ENCODE measurements around the gene CHL1.

The CHL1 gene

GRCh38 chr3:385151-385550, 188.6 kb downstream of the CHL1 start:
- H3K27ac ChIP-seq (ENCODE audit: low read depth, low read length), result no peak overlapping the region
- no peaks in the 10 kb centered on the region for H3K9me2 ChIP-seq (replicated peaks; ENCODE audit: control insufficient read depth, low read length)
- H3K4me1 ChIP-seq (ENCODE audit: control insufficient read depth, low read length), result no peaks in the 10 kb centered on the region
- H3F3A ChIP-seq (ENCODE audit: control insufficient read depth, insufficient read depth), result no peaks in the 10 kb centered on the region
- H3K36me3 ChIP-seq (ENCODE audit: control insufficient read depth, low read length), result no peaks in the 10 kb centered on the region
- H3K9me3 ChIP-seq (ENCODE audit: control insufficient read depth, insufficient read depth, low read length), result no peaks in the 10 kb centered on the region
- no peaks in the 10 kb centered on the region for H4K20me1 ChIP-seq (ENCODE audit: control insufficient read depth, insufficient read depth, low read depth, low read length)
- TF ChIP-seq CTCF (IDR thresholded peaks at IDR 0.05; ENCODE audit: low read depth, low read length, poor library complexity, severe bottlenecking), result no peak
- TF ChIP-seq EZH2phosphoT487 (IDR thresholded peaks at IDR 0.05; ENCODE audit: borderline replicate concordance, low read length), result no peak
- H3K4me2 ChIP-seq (ENCODE audit: low read length), result no peak overlapping the region
- no peaks in the 10 kb centered on the region for H3K27me3 ChIP-seq (ENCODE audit: control insufficient read depth, low read length)
- H3K4me3 ChIP-seq (ENCODE audit: low read length), result no peak overlapping the region
- H3K79me2 ChIP-seq (ENCODE audit: control insufficient read depth, low read length), result no peaks in the 10 kb centered on the region

- no peaks in the 10 kb centered on the region for H3K36me3 ChIP-seq (ENCODE audit: control insufficient read depth, low read length)
- no peak overlapping the region for H3K4me2 ChIP-seq (ENCODE audit: low read length)
- TF ChIP-seq CTCF (IDR thresholded peaks at IDR 0.05; ENCODE audit: low read depth, low read length, poor library complexity, severe bottlenecking) (no peak), EZH2phosphoT487 (IDR thresholded peaks at IDR 0.05; ENCODE audit: borderline replicate concordance, low read length) (no peak)
- H3K4me1 ChIP-seq (ENCODE audit: control insufficient read depth, low read length), result no peaks in the 10 kb centered on the region
- H3K27me3 ChIP-seq (ENCODE audit: control insufficient read depth, low read length), result no peaks in the 10 kb centered on the region
- no peaks in the 10 kb centered on the region for H3K9me2 ChIP-seq (replicated peaks; ENCODE audit: control insufficient read depth, low read length)
- H3F3A ChIP-seq (ENCODE audit: control insufficient read depth, insufficient read depth), result no peaks in the 10 kb centered on the region
- no peaks in the 10 kb centered on the region for H3K9me3 ChIP-seq (ENCODE audit: control insufficient read depth, insufficient read depth, low read length)
- H3K4me3 ChIP-seq (ENCODE audit: low read length), result no peak overlapping the region
- H4K20me1 ChIP-seq (ENCODE audit: control insufficient read depth, insufficient read depth, low read depth, low read length), result no peaks in the 10 kb centered on the region
- H3K27ac ChIP-seq (ENCODE audit: low read depth, low read length), result no peak overlapping the region
- H3K79me2 ChIP-seq (ENCODE audit: control insufficient read depth, low read length), result no peaks in the 10 kb centered on the region
Measured at GRCh38 chr3:394775-395174, 198.2 kb downstream of the CHL1 start.

- no peaks in the 10 kb centered on the region for H3K79me2 ChIP-seq (ENCODE audit: control insufficient read depth, low read length)
- TF ChIP-seq CTCF (IDR thresholded peaks at IDR 0.05; ENCODE audit: low read depth, low read length, poor library complexity, severe bottlenecking), result no peak
- no peaks in the 10 kb centered on the region for H3F3A ChIP-seq (ENCODE audit: control insufficient read depth, insufficient read depth)
- H3K9me3 ChIP-seq (ENCODE audit: control insufficient read depth, insufficient read depth, low read length), result no peaks in the 10 kb centered on the region
- H4K20me1 ChIP-seq (ENCODE audit: control insufficient read depth, insufficient read depth, low read depth, low read length), result no peaks in the 10 kb centered on the region
- no peak overlapping the region for H3K4me3 ChIP-seq (ENCODE audit: low read length)
- no peaks in the 10 kb centered on the region for H3K4me1 ChIP-seq (ENCODE audit: control insufficient read depth, low read length)
- H3K4me2 ChIP-seq (ENCODE audit: low read length), result no peak overlapping the region
- no peaks in the 10 kb centered on the region for H3K9me2 ChIP-seq (replicated peaks; ENCODE audit: control insufficient read depth, low read length)
- H3K27me3 ChIP-seq (ENCODE audit: control insufficient read depth, low read length), result no peaks in the 10 kb centered on the region
- H3K36me3 ChIP-seq (ENCODE audit: control insufficient read depth, low read length), result no peaks in the 10 kb centered on the region
- H3K27ac ChIP-seq (ENCODE audit: low read depth, low read length), result no peak overlapping the region
Measured at GRCh38 chr3:396293-396692, 199.7 kb downstream of the CHL1 start.

- no peaks in the 10 kb centered on the region for H3K79me2 ChIP-seq (ENCODE audit: control insufficient read depth, low read length)
- H3K9me2 ChIP-seq (replicated peaks; ENCODE audit: control insufficient read depth, low read length), result no peaks in the 10 kb centered on the region
- H3F3A ChIP-seq (ENCODE audit: control insufficient read depth, insufficient read depth), result no peaks in the 10 kb centered on the region
- no peak overlapping the region for H3K27ac ChIP-seq (ENCODE audit: low read depth, low read length)
- no peaks in the 10 kb centered on the region for H3K27me3 ChIP-seq (ENCODE audit: control insufficient read depth, low read length)
- H3K36me3 ChIP-seq (ENCODE audit: control insufficient read depth, low read length), result no peaks in the 10 kb centered on the region
- no peak overlapping the region for H3K4me3 ChIP-seq (ENCODE audit: low read length)
- no peaks in the 10 kb centered on the region for H3K9me3 ChIP-seq (ENCODE audit: control insufficient read depth, insufficient read depth, low read length)
- no peak overlapping the region for H3K4me2 ChIP-seq (ENCODE audit: low read length)
- no peak for TF ChIP-seq CTCF (IDR thresholded peaks at IDR 0.05; ENCODE audit: low read depth, low read length, poor library complexity, severe bottlenecking)
- no peak for TF ChIP-seq EZH2phosphoT487 (IDR thresholded peaks at IDR 0.05; ENCODE audit: borderline replicate concordance, low read length)
- H3K4me1 ChIP-seq (ENCODE audit: control insufficient read depth, low read length), result no peaks in the 10 kb centered on the region
- no peaks in the 10 kb centered on the region for H4K20me1 ChIP-seq (ENCODE audit: control insufficient read depth, insufficient read depth, low read depth, low read length)
Measured at GRCh38 chr3:399647-400046, 203.1 kb downstream of the CHL1 start.
